Measurements from ENCODE around the gene IKZF3.
"Not testable (repeated sequence)": the region's sequence is repeated elsewhere in the genome, so short reads cannot be mapped to it uniquely, and the experiment has no call there.

Gene IKZF3

DNA sequence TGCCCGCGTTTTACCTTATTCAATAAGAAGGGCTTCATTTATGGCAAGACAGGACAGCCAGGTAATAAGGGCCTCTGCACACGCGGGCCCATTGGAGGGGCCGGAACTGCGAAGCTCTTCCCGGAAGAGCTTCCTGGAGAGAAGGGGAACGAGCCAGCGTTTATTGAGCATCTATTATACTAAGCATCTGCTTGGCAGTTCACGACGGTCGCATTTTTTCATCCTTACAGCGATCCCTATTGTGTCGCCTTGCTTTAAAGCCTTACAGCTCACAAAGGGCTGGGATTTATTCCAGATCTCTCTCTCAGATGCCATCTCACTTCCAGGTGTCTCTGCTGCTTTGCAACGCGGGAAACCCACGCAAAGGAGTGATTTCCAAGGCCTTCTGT lies 4.4 kb upstream of the IKZF3 start:
- no peaks in the 10 kb centered on the region for H3K36me3 Mint-ChIP-seq (ENCODE audit: low read depth)
- H3K27me3 Mint-ChIP-seq: peaks cover 56% of the 10 kb centered on the region
- peaks cover 25% of the 10 kb centered on the region for H3K4me1 Mint-ChIP-seq (ENCODE audit: low read depth)
- intact Hi-C loops (cut with micrococcal nuclease): no loop called here
- H3K9me3 Mint-ChIP-seq: peaks cover 7% of the 10 kb centered on the region
- no peak overlapping the region for H3K4me3 Mint-ChIP-seq
- no peak overlapping the region for H3K27ac Mint-ChIP-seq

- peaks cover 59% of the 10 kb centered on the region for H3K27me3 Mint-ChIP-seq
- H3K4me1 Mint-ChIP-seq (ENCODE audit: low read depth): peaks cover 29% of the 10 kb centered on the region
- no peaks in the 10 kb centered on the region for H3K36me3 Mint-ChIP-seq (ENCODE audit: low read depth)
- H3K9me3 Mint-ChIP-seq: peaks cover 7% of the 10 kb centered on the region
- H3K4me3 Mint-ChIP-seq: no peak within 1 kb of the TSS
- intact Hi-C loops (cut with micrococcal nuclease): no loop called here
- H3K27ac Mint-ChIP-seq: no peak within 1 kb of the TSS
Measured at GRCh38 chr17:39867880-39868553, 3.9 kb upstream of the IKZF3 start, which contains the start of gene ZPBP2. ZPBP2 (plus strand) TSS chr17:39868202; CDS start chr17:39868355, 153 bp downstream.

GRCh38 chr17:39867084-39867879 lies 3.2 kb upstream of the IKZF3 start:
- Mint-ChIP-seq H3K4me3 (no peak overlapping the region), H3K4me1 (ENCODE audit: low read depth) (peaks cover 29% of the 10 kb centered on the region)
- intact Hi-C loops (cut with micrococcal nuclease): no loop called here

GRCh38 chr17:39866013-39866730 lies 2.1 kb upstream of the IKZF3 start:
- intact Hi-C loops (cut with micrococcal nuclease): no loop called here
- Mint-ChIP-seq H3K9me3 (peaks cover 7% of the 10 kb centered on the region), H3K4me1 (ENCODE audit: low read depth) (peaks cover 29% of the 10 kb centered on the region), H3K36me3 (ENCODE audit: low read depth) (no peaks in the 10 kb centered on the region), H3K4me3 (no peak overlapping the region), H3K27me3 (peaks cover 61% of the 10 kb centered on the region), H3K27ac (no peak overlapping the region)

More at GRCh38 chr17:39867084-39867879, 3.2 kb upstream of the IKZF3 start:
- Mint-ChIP-seq H3K27me3 (peaks cover 58% of the 10 kb centered on the region), H3K9me3 (peaks cover 7% of the 10 kb centered on the region), H3K36me3 (ENCODE audit: low read depth) (no peaks in the 10 kb centered on the region), H3K27ac (no peak overlapping the region)

DNA sequence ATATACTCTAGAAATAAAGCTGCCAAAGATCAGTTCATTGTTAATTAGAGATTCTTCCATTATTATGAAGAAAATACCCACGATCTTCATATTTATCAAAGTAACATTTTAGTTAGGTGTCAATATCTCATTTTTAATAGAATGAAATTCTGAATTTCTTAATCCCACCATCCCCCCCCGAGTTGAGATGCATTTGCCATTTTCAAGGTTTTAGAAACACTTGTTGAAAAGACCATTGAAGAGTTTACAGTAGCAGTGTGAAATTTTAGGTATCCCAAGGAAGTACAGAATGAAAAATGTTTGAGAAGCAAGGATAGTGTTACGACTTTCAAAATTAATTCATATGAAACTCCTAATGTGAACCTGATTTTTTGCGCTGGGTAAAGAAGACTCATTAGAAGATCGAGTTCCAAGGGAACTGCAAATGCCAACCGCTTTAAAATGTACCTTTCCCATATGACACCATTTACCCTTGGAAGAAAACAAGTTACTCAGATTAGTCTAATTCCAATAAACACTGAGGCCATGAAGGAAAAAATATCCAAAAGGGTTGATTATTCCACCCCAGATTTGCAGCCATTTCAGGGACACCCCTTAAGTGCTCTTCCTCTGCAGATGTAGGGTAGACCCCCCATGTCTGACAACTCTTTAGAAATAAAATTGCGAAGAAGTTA lies 731 bp downstream of the IKZF3 start:
- Mint-ChIP-seq H3K27me3 (peaks cover 57% of the 10 kb centered on the region), H3K4me1 (ENCODE audit: low read depth) (peaks cover 29% of the 10 kb centered on the region), H3K4me3 (peak overlapping the region; percentile 48), H3K27ac (peak overlapping the region; percentile 50), H3K9me3 (peaks cover 7% of the 10 kb centered on the region), H3K36me3 (ENCODE audit: low read depth) (no peaks in the 10 kb centered on the region)
- intact Hi-C loops (cut with micrococcal nuclease): no loop called here

DNA sequence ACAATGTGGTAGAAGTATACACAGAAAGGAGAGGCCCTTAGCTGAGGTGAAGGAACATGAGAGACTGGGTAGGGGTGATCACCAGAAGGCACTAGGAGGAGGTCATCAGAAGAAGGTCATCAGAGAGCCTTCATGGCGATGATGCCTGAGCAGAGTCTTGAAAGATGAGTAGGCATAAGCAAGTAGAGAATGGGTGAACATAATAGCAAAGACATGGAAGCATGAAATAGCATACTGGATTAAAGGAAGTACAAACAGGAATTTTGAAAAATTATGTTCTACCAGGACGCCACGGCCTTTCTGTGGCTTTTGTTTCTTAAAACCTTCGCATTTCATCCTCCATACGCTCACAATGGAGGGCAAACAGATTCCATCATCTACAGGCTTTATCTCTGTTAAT lies 2.9 kb downstream of the IKZF3 start:
- intact Hi-C loops (cut with micrococcal nuclease): no loop called here
- Mint-ChIP-seq H3K4me1 (ENCODE audit: low read depth) (peaks cover 27% of the 10 kb centered on the region), H3K9me3 (no peaks in the 10 kb centered on the region), H3K27me3 (peaks cover 41% of the 10 kb centered on the region), H3K27ac (no peak overlapping the region), H3K4me3 (no peak overlapping the region), H3K36me3 (ENCODE audit: low read depth) (no peaks in the 10 kb centered on the region)

DNA sequence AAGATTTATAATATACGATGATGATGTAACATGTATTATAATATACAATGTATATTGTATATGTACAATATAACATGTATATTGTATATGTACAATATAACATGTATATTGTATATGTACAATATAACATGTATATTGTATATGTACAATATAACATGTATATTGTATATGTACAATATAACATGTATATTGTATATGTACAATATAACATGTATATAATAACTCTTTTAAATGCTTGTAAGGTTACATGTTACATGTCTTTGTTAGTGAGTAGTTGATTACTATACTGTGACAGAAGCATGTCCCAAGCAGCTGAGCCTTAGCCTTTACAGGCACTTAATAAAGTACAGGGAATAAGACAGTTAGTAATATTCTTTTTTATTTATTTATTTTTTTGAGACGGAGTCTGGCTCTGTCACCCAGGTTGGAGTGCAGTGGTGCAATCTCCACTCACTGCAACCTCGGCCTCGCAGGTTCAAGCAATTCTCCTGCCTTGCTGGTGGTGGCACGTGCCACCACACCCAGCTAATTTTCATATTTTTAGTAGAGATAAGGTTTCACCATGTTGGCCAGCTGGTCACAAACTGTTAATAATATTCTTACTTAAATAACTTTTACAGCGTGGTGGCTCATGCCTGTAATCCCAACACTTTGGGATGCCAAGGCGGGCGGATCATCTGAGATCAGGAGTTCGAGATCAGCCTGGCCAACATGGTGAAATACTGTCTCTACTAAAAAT lies 8.0 kb downstream of the IKZF3 start:
- H3K27ac Mint-ChIP-seq; H3K9me3 Mint-ChIP-seq; intact Hi-C loops (cut with micrococcal nuclease); H3K36me3 Mint-ChIP-seq (ENCODE audit: low read depth); H3K4me1 Mint-ChIP-seq (ENCODE audit: low read depth); H3K4me3 Mint-ChIP-seq: not testable (repeated sequence)
- peaks cover 39% of the 10 kb centered on the region for H3K27me3 Mint-ChIP-seq

DNA sequence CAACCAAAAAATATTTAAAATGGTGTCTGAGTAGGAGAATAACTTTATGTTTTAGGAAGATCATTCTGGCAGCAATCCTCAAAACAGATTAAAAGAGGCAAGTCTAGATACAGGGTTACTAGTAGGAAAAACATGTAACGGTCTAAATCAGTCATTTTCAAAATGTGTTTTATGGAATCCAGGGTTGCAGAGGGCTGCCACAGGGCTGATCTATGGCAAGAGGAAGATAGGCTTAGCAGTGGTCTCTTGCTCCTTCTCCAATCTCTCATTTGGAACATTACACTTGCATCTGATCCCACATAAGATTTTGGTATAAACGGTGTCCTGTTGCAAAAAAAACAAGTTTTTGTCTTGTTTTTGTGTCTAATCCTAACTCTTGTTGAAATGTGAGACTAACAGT lies 9.2 kb downstream of the IKZF3 start:
- Mint-ChIP-seq H3K4me1 (ENCODE audit: low read depth) (no peaks in the 10 kb centered on the region), H3K36me3 (ENCODE audit: low read depth) (no peaks in the 10 kb centered on the region), H3K27me3 (peaks cover 36% of the 10 kb centered on the region), H3K27ac (no peak overlapping the region), H3K4me3 (no peak overlapping the region), H3K9me3 (no peaks in the 10 kb centered on the region)
- intact Hi-C loops (cut with micrococcal nuclease): no loop called here

- intact Hi-C loops (cut with micrococcal nuclease): no loop called here
- Mint-ChIP-seq H3K27ac (no peak overlapping the region), H3K27me3 (peaks cover 44% of the 10 kb centered on the region), H3K4me1 (ENCODE audit: low read depth) (no peaks in the 10 kb centered on the region), H3K4me3 (no peak overlapping the region), H3K36me3 (ENCODE audit: low read depth) (no peaks in the 10 kb centered on the region), H3K9me3 (no peaks in the 10 kb centered on the region)
Measured at GRCh38 chr17:39852239-39852638, 11.9 kb downstream of the IKZF3 start.

- H3K27ac Mint-ChIP-seq; H3K36me3 Mint-ChIP-seq (ENCODE audit: low read depth); H3K4me3 Mint-ChIP-seq; intact Hi-C loops (cut with micrococcal nuclease); H3K9me3 Mint-ChIP-seq; H3K4me1 Mint-ChIP-seq (ENCODE audit: low read depth): not testable (repeated sequence)
- H3K27me3 Mint-ChIP-seq: peaks cover 53% of the 10 kb centered on the region
Measured at GRCh38 chr17:39850186-39850585, 13.9 kb downstream of the IKZF3 start.

DNA sequence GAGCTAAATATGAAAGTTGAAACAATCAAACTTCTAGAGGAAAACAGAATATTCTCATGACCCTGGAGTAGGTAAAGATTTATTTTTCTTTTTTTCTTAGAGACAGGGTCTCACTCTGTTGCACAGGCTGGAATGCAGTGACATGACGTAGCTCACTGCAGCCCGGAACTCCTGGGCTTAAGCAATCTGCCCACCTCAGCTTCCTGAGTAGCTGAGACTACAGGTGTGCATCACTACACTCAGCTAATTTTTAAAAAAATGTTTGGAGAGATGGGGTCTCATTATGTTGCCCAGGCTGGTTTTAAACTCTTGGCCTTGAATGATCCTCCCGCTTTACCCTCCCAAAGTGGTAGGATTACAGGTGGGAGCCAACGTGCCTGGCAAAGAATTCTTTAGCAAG lies 15.5 kb downstream of the IKZF3 start:
- no peaks in the 10 kb centered on the region for H3K36me3 Mint-ChIP-seq (ENCODE audit: low read depth)
- H3K4me3 Mint-ChIP-seq: no peak overlapping the region
- intact Hi-C loops (cut with micrococcal nuclease): no loop called here
- H3K27me3 Mint-ChIP-seq: peaks cover 52% of the 10 kb centered on the region
- no peaks in the 10 kb centered on the region for H3K9me3 Mint-ChIP-seq
- H3K4me1 Mint-ChIP-seq (ENCODE audit: low read depth): no peaks in the 10 kb centered on the region
- no peak overlapping the region for H3K27ac Mint-ChIP-seq

DNA sequence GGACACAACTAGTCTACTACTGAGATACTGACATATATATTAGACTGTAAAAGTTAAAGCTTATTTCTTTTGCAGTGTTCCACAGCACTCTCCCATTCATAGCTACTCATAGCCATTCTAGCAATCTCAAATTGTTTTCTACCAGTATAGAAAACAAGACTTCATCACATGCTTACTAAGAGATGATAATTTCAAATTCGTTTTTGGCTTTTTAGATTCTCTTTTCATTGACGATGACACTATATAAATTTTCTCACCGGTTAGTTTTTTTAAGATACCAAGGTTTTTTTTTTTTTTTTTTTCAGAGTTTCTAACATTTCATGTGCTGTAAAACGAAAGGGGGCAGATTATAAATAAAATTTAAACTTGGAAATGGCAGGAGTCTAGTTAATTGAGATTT lies 17.9 kb downstream of the IKZF3 start:
- peaks cover 55% of the 10 kb centered on the region for H3K27me3 Mint-ChIP-seq
- no peak overlapping the region for H3K4me3 Mint-ChIP-seq
- no peak overlapping the region for H3K27ac Mint-ChIP-seq
- H3K9me3 Mint-ChIP-seq: no peaks in the 10 kb centered on the region
- no peaks in the 10 kb centered on the region for H3K36me3 Mint-ChIP-seq (ENCODE audit: low read depth)
- H3K4me1 Mint-ChIP-seq (ENCODE audit: low read depth): no peaks in the 10 kb centered on the region
- intact Hi-C loops (cut with micrococcal nuclease): no loop called here

DNA sequence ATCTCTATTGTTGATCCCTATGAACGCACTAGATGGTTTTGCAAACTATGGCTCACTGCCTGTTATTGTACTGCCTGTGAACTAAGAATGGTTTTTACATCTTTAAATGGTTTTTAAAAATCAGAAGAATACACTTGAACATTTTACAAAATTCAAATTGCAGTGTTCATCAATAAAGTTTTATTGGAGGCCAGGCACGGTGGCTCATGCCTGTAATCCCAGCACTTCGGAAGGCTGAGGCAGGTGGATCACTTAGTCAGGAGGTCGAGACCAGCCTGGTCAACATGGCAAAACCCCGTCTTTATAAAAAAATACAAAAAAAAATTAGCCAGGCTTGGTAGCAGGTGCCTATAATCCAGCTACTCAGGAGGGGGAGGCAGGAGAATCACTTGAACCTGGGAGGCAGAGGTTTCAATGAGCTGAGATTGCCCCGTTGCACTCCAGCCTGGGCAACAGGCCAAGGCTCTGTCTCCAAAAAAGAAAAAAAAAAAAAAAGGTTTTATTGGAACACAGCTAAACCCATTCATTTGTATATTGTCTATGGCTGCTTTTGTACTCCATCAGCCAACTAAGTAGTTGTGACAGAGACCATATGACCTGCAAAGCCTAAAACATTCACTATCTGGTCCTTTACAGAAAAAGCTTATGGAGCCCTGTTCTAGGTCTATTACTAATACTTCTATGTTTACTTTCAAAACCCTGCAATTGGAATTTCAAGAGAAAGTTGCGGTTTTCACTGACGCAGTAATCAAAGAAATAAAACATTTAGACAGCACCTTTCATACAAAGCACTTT lies 18.9 kb downstream of the IKZF3 start:
- Mint-ChIP-seq H3K4me3 (no peak overlapping the region), H3K27me3 (peaks cover 60% of the 10 kb centered on the region), H3K36me3 (ENCODE audit: low read depth) (no peaks in the 10 kb centered on the region), H3K27ac (no peak overlapping the region), H3K4me1 (ENCODE audit: low read depth) (no peaks in the 10 kb centered on the region), H3K9me3 (no peaks in the 10 kb centered on the region)
- intact Hi-C loops (cut with micrococcal nuclease): no loop called here
